HG03442 (cell line): ENCODE data around the gene CCDC54.
"Not testable (repeated sequence)": the region's sequence is repeated elsewhere in the genome, so short reads cannot be mapped to it uniquely, and the experiment has no call there.

Experiments used
- ATAC-seq: cut with Tn5 transposase; IDR thresholded peaks from one replicate; pipeline ENCODE4 v1.9.1; 2021; ENCODE audit warnings: mild to moderate bottlenecking, moderate library complexity; ENCODE audit not compliant: unreplicated experiment

Gene CCDC54

DNA sequence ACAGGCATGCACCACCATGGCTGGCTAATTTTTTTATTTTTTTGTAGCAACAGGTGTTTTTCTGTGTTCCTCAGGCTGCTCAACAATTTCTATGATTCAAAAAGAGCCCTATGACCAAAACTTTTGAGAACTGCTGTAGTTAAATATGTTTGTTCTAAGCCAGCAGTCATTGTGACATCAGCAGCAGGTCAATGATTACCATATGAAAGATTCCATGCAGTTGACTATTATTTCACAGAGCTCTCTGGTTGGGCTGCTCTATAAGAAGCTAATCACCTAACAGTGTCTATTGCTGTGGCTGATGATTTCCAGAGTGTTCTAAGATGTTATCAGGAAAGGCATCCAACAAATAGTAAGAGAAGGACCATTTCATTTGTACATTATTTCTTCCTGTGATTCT, at the start of gene CCDC54:
Gene CCDC54 (plus strand): TSS at position 289 of the 400 bp plus-strand sequence. CDS start 149 bp downstream, outside the sequence.
- no peak for ATAC-seq

DNA sequence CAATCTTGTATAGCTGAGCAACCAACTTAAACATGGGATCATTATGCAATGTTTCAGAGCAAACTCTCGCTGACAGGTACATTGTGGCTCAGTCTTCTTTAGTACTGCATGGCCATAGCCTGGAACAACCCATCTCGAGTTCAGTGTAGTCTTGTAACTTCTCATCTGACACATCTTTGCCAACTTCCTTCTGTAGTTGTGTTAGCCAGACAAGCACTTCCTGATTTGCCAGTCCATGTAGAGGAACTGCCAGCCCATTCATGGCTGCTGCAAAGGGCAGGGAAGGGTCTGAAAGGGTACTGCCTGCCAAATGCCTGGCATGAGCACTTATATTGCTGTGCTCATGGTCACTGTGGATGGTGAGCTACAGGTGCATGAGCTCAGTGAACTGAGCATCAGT, 49.2 kb upstream of the CCDC54 start:
- no peak for ATAC-seq

DNA sequence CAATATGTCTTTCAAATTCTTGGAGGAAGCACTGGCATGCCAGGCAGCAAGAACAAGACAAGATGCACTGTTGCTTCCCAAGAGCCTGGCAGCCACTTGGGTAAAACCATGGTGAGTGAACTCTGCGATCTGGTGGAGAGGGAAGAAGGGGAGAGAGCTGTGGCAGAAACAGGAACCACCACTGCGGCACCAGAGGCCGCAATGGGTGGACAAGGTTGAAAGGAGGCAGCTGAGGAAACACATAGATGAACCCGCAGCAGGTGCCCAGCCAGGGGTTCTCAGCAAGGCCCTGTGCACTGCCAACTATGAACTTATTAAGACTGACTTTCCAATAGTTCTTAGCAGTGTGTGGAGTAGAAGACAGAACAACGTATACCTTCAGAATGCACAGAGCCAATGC, 48.2 kb upstream of the CCDC54 start:
- no peak for ATAC-seq

DNA sequence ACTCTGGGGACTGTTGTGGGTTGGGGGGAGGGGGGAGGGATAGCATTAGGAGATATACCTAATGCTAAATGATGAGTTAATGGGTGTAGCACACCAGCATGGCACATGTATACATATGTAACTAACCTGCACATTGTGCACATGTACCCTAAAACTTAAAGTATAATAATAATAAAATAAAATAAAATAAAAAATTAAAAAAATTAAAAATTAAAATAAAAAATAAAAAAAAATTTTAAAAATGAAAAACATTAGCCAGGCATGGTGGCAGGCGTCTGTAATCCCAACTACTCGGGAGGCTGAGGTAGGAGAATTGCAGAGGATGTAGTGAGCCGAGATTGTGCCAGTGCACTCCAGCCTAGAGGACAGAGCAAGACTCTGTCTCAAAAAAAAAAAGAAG, 37.5 kb upstream of the CCDC54 start:
- ATAC-seq = not testable (repeated sequence)

DNA sequence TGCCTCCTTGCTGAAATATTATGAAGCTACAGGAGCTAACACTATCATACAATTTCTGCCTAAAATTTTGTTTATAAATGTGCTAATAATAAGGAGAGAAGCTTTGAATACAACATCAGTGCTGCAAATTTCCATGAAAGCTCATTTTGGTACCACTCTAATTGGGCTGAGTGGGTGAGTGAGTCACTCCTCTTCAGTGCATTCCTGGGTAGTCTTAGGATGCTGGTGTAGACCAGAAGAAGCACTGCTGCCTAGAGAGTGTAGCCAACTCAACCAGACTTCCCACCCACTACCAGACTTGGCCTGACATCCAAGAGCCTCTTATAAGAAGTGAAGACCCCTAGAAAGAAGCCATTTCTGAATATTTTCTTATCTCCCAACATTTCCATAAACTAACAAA, 32.5 kb upstream of the CCDC54 start:
- ATAC-seq = no peak

DNA sequence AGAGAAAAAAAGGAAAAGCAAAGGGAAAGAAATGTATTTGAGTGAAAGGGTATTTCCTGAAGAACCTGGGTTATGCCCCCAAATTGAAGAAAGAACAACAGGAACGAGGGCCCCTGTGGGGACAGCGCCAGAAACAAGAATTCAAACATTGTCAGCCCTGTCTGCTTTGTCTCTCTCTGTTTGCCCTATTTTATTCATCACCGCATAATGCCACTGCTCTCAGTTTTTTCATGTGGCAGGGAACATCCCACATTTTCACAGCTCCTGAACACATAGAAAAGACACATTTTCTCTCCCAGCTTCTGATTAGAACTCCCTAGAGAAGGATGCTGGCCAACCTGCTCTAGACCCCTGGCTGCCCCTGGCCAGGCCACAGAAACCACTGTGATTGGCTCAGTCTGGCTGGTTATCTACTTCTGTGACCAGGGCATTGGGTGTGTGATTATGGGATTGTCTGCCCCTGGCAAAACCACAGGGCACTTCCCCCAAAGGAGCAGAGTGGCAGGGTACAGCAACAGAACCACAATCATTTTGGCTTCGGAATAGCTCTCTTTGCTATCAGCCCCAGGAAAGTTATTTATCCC, 31.3 kb upstream of the CCDC54 start:
- no peak for ATAC-seq

DNA sequence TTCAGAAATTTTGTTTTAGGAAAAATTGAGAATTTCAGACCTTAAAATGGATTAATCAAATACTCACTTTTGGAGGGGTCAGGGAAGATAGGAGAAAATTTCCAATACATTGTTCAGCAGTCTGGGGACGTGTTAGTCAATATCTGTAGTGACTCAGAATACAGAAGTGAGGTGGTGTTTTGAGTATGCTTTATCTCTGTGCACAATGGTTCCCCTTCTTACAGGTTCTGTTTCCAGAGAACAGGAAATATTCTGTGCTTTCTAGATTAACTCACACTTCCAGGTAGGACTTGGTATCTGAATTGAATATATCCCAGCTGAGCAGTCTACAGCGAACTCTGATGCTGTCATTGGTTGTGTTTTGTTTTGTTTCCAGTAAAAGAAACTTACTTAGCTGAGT, 30.7 kb upstream of the CCDC54 start:
- no peak for ATAC-seq

DNA sequence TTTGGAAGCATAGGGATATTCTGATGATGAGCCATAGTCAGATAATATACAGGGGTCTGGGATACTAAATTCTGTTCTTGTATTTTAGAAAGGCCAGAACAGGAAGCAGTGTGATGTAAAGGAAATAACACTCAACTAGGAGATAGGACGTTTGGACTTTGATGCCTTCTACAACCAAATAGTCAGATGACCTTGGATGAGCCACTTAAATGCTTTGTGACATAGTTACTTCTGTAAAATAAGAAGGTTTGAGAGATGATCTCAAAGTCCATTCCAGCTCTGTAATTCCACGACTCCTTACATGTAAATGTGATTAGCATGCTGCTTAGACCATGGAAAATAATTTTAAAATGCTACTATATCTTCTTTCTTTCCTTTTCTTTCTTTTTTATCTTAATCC, 29.5 kb upstream of the CCDC54 start:
- no peak for ATAC-seq

DNA sequence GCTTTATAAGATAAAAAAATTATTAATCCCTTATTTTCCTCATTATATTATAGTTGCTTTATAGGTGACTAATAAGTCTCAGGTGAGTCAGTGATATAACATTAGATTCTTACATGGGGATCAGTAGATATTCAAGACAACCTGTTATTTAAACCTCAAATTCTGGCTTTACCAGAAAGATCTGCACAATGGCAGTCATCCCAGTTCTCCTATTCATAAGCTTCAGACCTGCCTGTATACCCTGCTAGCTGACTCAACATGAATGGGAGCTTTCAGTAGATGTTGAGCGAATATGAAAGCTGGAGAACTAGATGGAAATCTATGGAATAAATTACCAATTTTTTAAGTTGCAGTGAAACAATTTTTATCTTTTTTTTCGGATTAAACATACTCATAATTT, 20.5 kb upstream of the CCDC54 start:
- ATAC-seq = no peak

DNA sequence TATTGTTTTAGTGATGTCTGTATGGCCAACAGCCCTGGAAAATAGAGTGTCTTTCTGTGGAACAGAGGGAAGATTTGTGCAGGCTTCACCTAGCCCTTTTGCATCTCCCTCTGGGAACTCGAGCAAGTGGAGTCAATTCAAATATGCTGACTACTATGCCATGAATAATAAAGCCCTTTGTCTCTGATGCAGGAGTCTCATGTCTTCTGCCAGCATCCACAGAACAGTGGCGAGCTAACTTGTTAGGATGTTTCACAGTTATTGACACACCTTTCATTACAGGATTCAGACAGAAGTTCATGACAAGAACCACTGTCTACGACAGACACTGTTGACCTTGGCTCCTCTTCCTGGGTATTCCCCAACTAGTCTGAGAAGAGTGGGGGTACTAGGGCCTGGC, 15.6 kb upstream of the CCDC54 start:
- no peak for ATAC-seq

DNA sequence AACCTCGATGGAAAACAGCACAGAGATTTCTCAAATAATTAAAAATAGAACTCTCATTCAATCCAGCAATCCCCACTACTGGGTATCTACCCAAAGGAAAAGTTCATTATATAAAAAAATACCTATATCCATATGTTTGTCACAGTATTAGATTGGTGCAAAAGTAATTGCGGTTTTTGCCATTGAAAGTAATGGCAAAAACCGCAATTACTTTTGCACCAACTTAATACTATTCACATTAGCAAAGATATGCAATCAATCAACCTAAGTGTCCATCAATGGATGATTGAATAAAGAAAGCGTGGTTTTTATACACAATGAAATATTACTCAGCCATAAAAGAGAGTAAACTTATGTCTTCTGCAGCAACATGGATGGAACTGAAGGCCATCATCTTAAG, 12.2 kb upstream of the CCDC54 start:
- no peak for ATAC-seq

DNA sequence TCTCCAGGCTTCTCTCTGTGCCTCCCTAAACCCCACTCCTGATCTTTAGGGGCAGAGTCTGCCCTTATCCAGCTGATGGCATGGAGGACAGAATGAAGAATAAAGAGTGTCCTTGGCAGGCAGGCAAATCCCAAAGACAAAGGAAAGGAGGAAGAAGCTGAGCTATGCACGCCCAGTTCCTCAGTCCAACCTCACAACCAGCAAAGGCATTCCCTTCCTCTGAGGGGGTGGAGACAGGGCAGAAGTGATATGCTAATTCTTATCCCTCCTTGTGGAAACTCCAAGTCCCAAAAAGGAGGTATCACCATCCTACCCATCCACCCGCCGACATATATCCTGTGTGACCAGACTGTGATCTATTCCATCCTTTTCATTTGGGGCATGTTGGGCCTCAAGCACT, 10.5 kb upstream of the CCDC54 start:
- ATAC-seq = no peak

DNA sequence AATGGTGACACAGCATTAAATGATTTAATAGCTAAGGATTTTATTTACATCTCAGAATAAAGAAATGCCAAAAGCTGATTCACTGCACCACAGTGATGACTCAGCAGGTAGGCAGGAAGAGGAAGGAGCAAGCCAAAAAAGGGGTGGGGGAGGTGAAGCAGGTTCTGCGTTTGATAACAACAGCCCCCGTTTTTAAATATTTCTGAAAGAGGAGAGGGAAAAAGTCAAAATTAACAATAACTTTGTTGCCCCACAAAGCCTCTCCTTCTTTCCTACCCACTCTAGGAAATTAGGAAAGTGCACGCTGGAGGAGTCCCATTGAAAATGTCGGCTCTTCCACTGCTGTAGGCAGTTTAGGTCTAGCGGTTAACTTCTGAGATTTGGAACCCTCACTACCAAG, 9.9 kb upstream of the CCDC54 start:
- no peak for ATAC-seq

DNA sequence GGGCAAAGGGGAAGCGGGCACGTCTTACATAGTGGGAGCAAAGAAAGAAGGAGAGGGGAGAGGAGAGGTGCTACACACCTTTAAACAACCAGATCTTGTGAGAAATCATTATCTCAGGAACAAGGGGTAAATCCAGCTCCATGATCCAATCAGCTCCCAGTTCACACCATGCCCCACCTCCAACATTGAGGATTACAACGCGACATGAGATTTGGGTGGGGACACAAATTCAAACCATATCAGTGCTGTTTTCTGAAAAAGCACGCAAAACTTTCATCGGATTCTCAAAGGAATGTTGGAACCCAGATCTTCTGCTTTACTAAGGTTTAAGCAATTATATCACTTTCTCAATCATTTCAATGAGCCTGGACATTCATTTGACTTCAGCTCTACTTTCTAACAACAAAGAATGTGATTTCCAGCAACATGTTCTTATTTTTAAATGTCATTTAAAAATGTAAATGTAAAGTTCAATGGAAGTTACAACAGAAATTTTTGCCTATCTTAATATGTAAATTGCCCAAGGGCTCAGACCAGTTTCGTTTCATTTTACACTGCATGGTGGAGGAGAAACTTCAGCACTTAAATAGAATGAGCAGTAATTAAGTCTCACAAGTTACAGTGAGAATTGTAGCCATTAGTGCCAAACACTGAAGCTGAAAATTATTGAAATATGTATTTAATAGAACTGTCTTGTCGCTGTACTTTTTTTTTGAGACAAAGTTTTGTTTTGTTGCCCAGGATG, 8.4 kb upstream of the CCDC54 start:
- no peak for ATAC-seq

DNA sequence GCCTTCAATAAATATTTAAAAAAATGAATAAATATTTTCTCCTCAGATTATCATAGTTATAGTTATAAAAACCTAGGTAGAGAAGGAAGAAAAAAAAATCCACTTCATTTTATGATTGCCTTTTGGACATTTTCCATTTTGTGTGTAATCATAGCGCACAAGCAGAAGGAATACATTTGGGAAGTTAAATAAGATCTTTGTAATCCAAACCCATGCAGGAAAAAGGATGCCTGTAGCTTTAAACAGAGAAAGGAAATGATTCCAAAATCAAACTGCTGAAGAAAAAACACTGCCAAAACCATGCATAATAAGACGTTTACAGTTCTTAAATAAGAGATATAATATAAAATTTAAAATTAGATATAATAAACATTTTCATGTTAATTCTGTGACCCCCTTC, 7.4 kb upstream of the CCDC54 start:
- ATAC-seq = no peak

DNA sequence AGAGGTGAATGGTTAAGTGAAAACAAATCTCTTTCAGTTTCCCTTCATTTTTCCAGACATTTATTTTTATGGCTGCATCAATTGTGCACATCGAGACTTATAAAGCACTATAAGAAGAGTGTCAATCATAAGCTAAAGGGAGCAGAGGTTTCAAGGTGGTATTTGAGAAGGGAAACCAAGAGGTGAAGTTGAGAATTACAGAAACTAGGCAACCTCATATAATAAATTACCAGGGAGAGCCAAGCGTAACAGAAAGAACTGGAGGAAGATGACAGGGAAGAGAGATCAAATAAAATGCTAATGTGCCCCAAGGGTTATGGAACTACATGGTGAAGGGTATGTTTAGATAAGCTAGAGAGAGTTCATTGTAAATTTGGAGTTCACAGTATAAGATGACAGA, 6.3 kb upstream of the CCDC54 start:
- ATAC-seq = no peak

DNA sequence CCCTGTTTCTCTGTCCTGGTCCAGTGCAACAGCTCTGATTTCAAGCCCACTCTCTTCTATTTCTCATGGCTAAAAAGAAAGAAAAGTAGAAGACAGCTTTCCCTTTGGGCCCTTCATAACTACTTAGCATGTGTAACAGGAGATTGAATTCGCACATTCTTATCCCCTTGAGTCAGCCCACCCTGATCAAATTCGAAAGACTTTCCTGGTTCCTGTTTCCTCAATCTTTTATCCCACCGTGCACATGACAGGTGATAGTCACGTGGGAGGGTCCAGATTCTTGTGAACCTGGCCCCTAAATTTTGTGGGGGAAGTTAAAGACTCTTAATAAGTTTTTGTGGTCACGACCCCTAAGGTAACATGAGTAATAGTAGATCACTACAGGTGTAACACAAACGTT, 4.7 kb upstream of the CCDC54 start:
- no peak for ATAC-seq

DNA sequence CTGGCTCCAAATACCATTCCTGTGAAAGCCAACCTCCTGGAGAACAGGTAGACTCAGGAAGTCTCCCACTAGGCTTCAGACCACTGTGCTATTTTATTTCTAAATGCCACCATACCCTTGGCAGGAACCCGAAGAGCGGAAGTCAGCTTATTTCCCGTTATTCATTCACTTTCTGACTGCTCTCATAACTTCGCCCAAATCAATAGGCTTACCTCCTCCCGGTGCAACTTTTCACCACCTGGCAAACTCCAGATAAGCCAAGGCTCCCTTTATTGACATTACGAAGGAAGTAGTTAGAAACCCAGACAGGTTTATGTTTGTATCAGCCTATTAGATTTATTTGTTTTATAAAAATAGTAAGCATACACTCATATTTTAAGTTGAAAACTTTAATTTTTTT, 3.3 kb upstream of the CCDC54 start:
- ATAC-seq = no peak

DNA sequence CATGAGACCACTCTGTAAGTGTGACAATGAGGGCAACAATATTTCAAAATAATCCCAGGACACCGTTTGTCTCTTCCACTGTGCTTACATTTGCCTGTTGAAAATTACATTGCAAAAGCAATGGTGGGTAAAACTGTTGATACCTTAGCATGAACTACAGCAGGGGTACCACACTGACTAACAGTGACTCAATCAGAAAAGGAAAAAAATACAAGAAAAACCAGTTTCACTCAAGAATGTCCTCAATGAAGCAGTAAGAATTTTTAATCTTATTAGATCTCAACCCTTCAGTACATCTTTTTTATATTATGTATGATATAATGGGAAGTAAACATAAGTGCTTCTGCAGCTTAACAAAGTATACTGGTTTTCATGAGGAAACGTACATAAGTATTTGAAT, 1.6 kb upstream of the CCDC54 start:
- ATAC-seq = no peak

DNA sequence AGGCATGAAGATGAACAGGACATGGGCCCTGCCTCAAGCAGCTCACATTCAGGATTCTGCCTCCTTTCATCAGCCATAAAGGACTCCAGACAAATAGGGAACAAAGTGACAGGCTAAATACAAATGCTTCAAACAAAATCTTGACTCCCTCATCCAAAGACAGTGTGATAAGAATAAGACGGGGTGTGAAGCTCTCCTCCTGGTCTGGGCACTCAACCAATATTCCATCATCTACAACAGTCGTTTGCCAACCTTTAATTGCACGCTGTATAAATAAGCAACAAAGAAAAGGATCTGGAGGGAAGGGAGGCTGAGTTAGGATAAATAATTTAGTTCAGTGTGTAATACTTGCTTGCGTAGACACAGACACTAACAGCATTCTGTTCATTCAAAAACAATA, 5.4 kb downstream of the CCDC54 start:
- no peak for ATAC-seq

DNA sequence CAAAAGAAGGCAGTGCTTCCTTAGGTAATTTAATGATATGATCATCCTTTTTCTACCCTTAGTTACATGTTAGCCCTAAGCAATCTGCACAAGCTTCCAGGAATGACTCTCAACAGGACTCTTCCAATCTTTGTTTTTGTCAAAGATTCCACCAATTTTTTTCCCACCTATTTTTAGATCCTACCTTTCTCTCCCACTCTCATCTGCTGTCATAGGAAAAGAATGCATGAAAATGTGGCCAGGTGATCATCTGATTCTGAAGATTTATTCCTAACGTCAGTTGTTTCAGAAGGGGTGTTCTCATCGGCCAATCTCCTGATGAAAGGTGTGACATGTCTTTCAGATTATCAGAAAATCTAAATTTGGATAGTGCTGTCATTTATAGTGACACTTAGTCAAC, 7.2 kb downstream of the CCDC54 start:
- ATAC-seq = no peak

DNA sequence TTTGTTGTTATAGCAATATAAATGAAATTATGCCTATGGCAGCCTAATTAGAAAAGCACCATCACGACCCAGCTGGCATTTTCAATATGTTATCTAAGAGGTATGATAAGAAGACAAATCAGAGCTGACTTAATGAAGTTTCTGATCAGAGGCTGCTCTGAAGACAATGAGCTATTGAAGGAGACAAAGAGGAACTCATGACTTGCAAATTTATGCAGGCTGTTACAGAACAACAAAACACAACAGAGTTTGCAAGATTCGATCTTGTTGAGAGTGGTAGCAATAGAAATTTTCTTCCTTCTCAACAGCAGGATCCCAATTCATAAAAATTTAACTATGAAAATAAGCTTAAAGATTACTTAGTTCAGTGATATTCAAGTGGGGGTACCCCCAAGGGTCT, 7.7 kb downstream of the CCDC54 start:
- no peak for ATAC-seq

DNA sequence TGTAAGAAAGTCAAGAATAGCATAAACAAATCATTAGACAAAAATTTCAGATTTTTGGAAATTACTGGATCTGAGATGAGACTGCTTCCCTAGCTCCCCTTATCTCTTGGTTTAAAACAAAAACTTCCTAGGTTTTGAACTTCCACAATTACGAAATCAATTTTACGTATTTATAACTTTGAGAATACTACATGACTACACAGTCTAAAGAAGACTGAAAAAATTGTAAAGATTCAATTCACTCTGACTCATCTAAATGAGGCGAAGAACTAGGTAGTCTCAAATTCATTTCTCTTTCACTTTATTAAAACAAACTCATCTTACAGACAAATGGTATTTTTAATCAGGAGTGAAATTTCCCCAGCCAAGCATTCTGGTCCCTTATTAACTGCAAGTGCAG, 10.3 kb downstream of the CCDC54 start:
- no peak for ATAC-seq
